ENCODE measurements around the gene GPR39.

Gene GPR39

GRCh38 chr2:132605236-132606180, 188.9 kb downstream of the GPR39 start:
- no peak for DNase-seq (ENCODE audit: low read depth)

- no peak for DNase-seq (ENCODE audit: low read depth)
Observed at GRCh38 chr2:132606649-132607048, 190.0 kb downstream of the GPR39 start.

DNA sequence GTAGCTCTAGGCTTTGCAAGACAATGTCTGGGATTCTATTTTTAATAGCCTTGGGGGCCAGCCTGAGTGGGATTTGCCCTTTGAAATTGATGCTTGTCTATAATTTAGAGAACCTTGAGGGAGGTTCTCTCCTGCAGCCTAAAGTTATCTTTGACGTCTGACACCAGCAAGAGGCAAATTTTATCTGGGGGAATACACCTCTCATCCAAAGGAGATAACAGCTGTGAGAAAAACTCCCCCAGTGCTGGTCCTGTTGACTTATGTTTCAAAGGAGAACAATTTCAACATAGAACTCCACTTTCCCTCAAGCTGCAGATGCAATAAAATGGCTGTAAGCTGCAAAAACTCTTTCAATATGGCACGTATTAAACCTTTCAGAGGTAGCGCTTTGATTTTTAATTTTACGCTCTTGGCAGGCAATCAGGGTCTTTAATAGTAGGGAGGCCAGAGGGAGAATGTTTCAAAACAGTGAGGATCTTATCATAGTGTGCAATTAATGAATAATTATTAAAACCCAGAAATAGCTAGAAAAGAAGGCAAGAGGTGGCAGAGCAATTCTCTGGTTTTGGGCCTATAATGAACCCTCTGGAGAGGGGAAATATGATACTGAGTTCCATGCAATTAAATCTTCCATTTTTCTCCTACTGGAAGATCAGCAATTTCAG, 191.0 kb downstream of the GPR39 start:
- DNase-seq (ENCODE audit: low read depth): no peak

DNA sequence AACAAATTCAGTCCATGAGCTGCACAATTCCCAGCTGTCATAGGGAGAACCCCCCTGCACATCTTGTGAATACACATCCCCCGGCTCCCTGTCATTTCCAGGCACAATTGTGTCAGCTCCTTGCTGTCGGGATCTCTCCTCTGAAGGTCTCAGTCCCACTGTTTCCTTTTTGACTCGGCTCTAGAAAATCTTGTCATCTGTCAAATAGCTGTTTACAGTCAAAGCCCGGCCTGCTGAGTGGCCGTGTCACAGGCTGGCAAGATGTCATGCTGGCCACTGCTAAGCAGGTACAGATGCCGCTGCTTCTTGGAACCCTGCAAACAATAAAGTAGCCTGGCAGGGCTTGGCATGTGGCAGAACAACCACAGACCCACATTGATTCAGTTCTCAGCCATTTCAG, 191.7 kb downstream of the GPR39 start:
- no peak for DNase-seq (ENCODE audit: low read depth)

DNA sequence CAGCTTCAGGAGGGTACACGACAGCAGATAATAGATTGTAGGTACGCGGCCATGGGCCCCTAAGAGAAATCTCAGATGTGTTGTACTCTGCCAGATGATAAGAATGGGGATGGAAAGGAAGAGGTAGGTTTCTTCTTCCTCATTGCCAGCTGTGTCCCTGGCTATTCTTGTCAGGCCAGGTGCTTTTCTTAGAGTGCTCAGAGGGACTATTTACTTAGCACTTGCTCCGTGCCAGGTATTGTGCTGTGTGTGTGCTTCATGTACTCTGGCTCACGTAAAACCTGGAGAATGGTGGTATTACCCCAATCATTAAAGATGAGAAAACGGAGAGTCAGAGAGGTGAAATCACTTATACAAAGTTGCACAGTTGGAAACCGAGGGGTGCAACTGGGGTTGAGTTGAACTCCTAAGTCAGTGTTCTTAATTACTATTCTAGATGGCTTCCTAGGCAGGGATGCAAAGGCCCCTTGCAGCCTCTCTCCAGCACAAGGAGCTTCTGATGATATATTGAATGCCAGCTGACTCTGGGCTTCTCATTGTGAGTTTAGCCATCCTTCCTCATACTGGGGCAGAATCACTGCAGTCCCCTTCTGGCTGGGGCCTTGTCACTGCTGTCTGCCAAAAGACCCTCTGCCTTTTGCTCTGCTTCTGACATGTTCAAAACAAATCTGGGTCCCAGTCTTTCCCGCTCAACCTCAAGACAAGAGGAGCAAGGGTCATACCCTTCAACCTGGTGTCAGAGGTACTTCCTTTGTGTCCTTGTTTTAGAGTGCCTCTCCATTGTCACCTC, 192.7 kb downstream of the GPR39 start:
- no peak for DNase-seq (ENCODE audit: low read depth)

DNA sequence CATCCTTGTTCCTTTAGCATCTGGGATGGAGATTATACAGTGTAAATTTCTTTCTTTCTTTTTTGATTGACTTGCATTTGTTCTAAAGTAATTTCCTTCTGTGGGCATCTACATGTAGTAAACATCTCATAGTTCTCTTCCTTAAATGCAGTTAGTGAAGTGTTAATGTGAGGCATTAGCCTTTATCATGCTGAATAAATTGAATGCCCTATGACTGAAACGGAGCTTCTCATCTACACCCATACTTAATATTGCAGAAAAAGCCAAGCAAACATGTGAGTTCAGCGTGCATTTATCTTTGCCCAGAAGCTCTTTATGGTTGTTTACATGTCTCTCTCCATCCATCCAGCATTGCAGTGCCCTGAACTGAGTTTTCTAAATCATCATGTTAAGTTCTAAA, 195.1 kb downstream of the GPR39 start:
- DNase-seq (ENCODE audit: low read depth): no peak

GRCh38 chr2:132615329-132616085, 198.9 kb downstream of the GPR39 start:
- no peak for DNase-seq (ENCODE audit: low read depth)

DNA sequence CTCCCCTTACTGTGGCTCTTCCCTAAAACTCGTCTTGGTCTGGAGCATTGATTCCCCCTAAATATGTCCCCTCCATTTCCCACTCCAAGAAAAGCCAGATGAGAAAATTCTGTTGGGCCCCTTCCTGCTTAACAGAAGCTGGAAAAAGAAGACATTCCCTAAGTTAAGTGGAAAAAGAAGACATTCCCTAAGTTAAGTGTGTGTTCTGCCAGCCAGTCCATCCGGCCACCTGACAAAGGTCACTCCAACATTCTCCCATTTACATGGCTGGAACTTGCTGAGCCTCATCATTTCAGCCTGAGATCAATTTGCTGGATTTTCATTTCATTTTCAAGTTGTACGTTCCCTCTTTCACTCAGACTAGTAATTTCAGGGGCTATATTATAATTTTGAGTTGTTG, 201.4 kb downstream of the GPR39 start:
- no peak for DNase-seq (ENCODE audit: low read depth)

DNA sequence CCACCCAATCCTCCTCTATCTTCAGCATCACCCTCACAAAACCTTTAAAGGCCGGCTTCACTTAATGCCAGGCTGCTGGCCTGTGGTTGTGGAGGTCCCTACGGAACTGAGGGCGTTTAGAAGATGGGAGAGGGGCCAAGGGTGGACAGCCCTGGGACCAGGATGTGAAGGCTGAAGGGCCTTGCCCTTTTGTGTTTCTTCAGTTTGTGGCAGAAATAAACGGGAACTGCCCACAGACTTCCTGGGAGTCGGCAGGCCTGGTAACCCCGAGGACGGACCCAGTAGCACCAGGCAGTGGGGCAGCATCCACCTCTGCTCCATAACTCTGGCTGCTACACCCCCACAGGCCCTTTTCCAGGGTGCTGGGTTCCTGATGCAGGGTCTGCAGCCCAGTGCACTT, 202.1 kb downstream of the GPR39 start:
- DNase-seq (ENCODE audit: low read depth): no peak

- no peak for DNase-seq (ENCODE audit: low read depth)
Observed at GRCh38 chr2:132620115-132620514, 203.5 kb downstream of the GPR39 start.

DNA sequence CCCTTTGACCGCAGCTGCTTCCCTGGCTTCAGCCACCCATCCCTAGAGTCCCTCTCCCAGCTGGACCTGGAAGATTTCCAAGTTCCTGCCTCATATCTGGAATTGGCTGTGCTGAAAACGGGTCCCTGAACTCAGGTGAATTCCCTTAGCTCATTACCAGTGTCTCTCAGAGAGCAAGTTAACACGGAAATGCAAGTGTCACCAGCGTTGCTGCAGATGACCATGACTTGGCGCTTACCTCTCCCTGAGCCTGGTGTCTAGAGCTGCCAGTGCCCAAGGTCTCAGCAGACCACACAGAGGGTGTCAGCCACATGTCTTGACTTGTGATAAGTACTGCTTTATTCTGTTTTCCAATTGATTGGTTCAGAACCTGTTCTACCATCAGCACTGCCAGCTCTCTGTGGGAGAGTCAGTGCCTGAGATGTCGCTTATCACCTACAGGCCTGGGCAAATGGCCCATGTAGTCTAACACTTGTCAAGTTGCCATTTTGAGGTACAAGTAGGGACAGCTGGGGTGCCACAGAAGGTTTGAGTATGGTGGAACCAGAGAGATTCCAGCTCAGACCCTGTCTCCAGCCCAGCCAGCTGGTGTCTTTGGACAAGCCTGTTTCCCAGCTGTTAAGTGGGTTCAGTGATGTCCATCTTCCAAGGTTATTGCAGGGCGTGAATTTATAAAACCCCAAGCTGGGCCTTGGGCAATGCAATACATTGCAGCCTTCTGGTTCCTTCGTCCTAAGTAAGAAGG, 204.7 kb downstream of the GPR39 start:
- no peak for DNase-seq (ENCODE audit: low read depth)

DNA sequence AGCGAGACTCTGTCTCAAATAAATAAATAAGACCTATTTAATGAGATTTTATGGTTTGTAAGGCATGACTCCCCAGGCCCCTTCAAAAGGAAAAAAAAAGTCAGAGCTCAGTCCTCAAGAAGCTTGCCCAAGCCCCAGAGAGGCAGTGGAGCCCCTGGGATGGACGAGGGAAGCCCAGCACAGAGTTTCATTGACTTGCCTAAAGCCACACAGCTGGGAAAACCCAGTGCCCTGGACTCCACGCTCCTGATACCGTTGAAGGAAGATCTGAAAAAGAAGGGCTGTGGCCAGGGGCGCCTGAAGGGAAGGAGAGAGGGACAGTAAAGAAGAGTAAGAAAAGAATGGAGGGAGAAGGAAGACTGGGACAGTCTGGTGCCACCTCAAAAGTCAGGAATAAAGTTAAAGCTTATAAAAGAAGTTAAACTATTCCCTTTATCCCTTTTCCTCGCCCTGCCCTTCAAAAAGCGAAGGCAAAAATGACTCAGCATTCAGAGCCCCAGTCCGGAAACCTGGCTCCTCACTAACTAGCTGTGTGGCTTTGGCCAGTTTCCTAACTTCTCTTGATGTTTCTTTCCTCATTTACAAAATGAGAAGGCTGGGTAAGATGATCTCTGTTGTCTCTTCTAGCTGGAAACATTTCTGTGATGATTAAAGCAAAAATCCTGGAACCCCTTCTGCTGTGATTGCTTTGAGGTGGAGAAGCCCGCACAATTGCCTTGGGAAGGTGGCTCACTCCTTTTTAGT, 206.7 kb downstream of the GPR39 start:
- DNase-seq (ENCODE audit: low read depth): no peak

DNA sequence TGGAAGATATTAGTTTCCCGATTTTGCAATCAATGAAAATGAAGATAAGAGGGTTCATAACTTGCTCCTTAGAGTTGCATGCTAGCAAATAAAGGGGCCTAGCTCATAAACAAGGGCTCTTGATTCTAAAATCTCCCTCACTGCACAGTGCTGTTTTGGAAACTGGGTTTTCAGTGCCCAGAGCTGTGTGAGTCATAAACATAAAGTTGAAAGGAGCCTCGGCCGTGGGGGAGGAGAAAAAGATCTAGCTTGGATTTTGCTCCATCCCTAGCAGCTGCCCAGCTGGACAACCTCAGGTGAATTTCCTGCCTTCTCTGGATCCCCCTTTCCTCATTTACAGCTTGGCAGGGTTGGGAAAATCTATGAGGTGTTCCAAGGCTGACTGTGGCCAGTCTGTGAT, 210.9 kb downstream of the GPR39 start:
- no peak for DNase-seq (ENCODE audit: low read depth)

DNA sequence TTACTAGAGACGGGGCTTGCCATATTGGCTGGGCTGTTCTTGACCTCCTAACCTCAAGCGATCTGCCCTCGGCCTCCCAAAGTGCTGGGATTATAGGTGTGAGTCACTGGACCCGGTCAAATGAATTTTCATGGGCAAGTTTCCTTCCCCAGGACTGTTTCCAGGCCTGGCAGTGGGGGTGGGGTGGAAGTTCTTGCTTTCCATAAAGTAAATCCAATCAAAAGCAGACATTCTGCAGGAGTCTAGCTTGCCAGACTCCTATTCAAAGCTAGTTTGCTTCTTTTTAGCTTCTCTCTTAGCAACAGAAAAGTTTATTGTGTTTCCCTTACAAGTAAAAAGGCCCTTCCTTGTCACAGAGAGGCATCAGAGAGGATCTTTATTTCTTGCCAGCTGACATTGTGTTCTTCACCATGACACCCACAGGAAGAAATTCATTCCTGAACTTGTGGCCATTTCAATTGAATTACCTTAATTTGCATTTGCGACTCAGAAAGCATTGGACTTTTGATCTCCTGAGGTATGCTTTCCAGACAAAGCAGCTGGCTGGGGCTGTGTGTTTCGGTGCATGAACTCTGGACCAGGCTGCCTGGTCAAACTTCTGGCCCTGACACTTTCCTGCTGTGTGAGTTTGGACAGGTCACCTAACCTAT, 215.5 kb downstream of the GPR39 start:
- no peak for DNase-seq (ENCODE audit: low read depth)

- no peak for DNase-seq (ENCODE audit: low read depth)
Observed at GRCh38 chr2:132633635-132634034, 217.0 kb downstream of the GPR39 start.

DNA sequence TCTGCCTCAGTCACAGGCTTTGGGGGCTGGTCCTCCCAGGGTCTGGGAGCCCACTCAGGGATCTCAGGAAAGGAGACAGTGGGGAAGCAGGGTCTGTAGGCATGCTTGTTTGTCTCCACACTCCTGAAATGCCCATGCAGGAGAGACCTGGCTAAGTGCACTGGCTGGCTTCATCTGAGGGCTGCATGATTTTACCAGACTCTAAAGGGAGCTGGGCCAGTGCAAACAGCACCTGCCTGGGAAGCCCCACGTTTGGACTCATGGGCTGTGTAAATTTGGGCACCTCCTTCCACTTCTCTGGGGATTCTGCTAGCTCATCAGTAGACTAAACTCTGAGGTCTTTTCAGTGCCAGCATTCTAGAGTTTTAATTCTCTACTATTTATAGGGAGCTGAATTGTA, 219.7 kb downstream of the GPR39 start:
- no peak for DNase-seq (ENCODE audit: low read depth)

DNA sequence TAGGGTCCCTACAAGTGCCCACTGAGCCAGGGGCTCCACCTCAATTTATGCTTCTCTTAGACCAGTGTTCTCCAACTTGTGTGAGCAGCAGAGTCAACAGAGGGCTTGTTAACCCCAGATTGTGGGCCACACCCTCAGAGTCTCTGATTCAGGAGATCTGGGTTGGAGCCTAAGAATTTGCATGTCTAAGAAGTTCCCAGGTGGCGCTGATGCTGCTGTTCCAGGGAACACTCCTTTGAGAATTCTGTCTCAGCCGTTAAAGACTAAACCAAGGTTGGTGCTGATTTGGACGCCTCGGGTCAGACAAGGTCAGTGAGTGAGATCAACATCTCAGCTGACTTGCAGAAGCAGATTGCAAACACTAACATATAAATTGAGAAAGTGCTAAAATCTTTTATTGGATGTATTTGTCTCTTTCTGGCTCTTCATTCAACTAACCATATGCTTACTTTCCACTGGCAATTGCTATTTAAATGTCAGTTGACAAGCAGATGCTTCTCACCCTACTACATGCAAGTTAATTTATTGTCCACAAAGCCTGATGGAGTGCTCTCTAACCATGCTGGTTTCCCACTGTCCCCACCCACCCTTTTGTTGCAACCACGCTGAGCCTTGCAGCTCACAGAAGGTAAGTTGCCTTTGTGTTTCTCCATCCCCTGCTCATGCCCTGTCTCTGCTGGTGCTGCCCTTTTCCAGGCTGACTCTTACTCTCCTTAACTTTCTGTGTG, 221.9 kb downstream of the GPR39 start:
- no peak for DNase-seq (ENCODE audit: low read depth)

- DNase-seq (ENCODE audit: low read depth): no peak
Observed at GRCh38 chr2:132640116-132640515, 223.5 kb downstream of the GPR39 start.

- DNase-seq (ENCODE audit: low read depth): no peak
Observed at GRCh38 chr2:132641819-132642218, 225.2 kb downstream of the GPR39 start.
